Measurements from ENCODE around the gene AIRE.

AIRE gene

DNA sequence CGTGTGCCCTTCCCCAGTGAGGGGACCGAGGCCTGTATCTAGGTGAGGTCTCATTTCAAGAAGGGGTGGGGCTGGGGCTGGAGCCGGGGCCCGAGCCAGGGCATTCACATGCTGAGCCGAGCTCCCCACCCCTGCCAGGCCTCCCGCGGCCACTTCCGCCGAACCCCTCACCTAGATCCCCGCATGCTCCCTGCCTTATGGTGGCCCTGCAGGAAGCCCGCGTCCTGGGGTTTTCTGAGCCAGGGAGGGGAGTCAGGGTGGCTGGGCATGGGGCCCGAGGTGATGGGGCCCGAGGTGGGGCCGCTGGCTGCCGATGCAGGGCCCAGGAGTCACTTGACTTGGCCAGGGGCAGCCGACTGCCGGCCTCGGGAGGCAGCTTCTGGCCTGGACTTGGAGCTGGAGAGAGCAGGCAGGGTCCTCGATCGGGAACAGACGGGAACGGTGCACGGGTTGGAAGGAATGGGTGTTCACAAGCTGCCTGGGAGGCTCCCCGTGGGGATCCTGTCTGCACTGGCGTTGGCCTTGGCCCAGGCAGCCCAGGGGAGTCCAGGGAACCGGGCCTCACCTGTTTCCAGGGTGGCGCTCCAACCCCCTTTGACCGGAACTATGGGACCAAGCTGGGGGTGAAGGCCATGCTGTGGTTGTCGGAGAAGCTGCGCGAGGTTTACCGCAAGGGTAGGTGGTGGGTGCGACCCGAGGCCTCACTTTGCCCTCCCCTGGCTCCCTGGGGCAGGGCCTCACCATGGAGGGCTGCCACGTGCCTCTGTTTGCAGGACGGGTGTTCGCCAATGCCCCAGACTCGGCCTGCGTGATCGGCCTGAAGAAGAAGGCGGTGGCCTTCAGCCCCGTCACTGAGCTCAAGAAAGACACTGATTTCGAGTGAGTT, 40.0 kb downstream of the AIRE start:
- no peak for DNase-seq

DNA sequence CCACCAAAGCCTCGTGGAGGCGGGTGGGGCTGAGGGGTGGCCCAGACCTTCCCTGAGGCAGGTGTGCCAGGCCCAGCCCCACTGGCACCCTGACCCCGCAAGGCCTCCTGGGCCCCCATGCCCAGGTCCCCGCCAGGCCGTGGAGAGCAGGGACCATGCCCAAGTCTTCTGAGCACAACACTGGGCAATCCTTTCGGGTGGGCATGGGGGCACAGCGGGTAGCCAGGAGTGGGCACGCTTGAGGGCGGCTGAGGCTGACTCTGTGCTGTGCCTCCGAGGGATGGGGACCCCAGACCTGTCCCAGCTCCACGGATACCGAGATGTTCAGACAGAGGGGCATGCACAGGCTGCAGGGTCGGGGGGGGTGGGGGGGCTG, 40.6 kb downstream of the AIRE start:
- DNase-seq = no peak

DNA sequence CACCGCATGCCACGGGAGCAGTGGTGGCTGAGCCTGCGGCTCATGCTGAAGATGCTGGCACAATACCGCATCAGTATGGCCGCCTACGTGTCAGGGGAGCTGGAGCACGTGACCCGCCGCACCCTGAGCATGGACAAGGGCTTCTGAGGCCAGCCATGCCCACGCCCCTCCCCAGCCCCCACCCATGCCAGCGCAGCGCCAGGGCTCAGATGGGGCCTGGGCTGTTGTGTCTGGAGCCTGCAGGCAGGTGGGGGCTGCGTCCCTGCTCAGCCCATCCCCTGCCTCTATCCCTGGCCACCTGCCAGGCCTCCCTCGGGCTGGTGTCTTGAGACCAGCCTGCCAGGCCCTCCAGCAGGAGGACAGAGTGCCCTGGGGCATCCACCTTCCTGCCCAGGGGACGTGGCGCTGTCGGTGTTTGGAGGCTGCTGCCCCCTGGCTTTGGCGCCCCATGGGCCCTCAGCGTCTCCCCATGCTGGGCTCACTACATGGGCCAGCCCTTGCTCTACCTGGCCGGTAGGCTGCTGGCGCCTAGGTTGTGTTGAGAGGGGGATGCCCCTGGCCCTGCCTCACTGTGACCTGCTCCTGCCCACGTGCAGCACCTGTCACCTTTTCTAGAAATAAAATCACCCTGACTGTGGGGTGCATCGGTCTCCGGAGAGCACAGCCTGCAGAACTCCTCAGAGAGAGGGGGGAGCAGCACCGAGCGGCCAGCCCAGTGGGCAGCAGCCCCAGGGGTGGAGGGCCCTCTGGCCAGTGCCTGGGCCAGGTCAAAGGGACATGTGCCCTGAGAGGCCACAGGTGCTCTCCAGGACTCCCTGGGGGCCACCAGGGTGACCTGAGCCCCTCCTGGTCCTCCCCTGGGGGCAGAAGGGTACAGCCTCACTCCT, 41.3 kb downstream of the AIRE start:
- no peak for DNase-seq

DNA sequence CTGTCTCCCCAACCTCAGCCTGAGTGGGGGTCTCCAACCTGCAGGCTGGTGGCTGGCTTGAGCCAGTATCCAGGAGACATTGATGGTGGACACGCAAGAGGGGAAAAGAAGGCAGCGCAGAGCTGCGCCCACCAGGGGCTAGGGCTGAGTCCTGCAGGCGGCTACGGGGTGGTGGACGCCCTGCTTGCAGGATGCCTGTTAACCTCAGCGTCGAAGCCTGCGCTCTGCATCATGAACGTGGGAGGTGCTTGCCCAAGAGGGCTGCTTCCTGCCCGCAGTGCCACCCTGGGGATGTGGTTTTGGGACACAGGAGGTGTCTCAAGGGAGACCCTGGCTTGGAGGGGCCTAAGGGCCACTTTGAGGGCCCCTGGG, 41.9 kb downstream of the AIRE start:
- DNase-seq = no peak

DNA sequence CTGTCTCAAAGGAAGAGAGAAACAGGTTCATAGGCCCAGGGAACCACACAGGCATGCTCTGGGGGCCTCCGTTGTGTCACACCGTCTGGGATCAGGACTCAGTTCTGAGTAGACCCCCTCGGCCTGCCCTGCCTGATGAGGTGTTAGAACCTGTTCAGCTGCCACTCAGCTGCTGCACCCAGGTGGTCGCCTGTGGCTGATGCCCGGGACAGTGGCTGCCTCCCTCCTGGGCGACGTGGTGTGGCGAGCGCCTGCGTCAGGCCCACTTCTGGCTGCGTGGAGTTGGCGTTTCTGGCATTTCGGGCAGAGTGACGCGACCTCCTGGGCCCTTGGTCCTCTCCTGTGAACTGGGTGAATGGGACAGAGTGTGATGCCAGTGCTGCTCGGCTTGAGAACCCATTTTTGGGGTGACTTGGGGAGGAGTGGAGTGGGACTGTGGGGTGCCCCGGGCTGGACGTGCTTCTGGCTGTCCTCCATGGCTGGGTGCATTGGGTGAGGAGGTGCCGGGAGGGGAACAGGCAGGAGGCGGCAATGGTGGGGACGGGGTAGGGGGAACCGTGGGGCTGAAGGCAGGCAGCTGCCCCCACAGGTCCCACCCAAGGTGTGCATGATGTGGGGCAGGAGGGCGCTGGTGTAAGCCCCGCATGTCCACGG, 42.7 kb downstream of the AIRE start:
- no peak for DNase-seq

DNA sequence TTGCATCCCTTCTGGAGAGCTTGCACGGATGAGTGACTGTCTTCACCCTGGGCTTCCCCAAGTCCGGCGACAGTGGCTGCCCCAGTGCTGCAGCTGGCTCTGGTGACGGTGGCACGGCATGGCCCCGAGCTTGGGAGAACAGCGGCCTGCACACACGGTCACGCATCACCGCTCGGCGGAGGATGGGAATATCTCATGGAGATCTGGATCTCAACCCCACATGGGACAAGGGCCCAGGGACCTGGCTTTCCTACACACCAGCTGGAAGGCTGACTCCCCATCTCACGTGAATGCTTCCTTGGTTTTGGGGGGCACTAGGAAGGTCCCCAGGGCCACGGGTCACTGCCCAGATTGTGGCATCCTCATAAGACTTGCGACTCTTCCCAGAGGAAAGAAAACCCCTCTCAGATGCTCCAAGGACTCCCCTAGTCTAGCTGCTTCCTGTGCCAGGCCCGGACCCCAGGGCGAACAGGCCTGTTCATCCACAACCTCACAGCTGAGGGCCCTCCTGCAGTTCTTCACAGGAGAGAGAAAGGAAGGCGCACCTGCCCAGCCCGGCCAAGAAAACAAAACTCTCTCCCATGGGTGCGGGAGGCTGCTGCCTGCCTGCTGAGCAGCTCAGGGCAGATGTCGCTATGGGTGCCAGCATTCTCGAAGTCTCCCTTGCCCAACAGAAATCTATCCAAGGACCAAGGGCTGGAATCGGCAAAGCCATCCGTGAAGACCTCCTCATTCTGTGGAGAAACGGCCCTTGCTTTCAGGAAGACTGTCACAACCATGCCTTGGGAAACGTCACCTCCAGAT, 43.6 kb downstream of the AIRE start:
- no peak for DNase-seq

DNA sequence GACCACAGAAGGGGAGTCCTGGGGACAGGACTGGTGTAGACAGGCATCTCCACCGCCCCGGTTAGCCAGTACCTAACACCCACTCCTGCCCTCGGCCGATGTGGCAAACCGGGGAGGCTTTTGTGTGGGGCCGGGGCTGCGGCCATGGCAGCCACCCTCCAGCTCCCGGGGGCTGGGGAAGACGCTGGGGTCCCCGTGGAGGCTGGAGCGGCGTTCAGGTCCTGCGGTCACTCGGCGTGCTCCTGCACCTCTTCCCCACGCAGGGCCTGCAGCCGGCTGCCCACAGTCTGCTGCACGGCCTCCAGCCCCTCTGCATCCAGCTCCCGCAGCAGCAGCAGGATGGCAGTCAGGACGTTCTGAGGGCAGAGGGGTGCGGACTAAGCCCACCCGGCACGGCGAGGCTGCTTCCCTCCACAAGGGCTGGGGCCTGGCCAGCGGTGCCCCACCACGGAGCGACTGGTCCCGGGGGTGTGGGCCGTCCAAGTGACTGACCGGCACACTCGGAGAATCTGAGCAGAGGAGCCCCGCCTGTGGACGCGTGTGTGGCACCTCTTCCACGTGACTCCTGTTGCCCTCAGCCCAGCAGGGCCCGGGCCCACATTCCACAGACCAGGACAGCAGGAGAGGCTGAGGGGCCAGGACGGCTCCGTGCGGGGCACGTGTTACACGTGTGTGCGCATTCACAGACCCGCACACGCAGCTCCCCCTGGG, 44.5 kb downstream of the AIRE start:
- no peak for DNase-seq

DNA sequence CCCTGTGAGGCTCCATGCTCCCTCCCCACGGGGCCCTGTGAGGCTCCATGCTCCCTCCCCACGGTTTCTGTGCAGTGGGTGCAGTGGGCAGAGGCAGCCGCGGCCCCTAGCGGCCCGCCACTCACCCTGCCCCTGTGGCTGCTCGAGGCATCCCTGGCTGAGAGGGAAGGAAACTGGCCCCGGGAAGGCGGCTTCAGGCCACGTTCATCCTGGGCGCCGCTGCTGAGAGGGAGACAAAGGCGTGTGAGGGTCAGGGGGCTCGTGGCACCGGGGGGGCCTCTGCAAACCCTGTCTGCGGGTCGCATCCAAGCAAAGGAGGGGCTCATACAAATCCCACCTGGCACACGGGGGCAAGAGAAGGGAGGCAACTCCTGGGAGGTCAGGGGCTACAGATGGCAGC, 45.0 kb downstream of the AIRE start:
- DNase-seq = no peak

DNA sequence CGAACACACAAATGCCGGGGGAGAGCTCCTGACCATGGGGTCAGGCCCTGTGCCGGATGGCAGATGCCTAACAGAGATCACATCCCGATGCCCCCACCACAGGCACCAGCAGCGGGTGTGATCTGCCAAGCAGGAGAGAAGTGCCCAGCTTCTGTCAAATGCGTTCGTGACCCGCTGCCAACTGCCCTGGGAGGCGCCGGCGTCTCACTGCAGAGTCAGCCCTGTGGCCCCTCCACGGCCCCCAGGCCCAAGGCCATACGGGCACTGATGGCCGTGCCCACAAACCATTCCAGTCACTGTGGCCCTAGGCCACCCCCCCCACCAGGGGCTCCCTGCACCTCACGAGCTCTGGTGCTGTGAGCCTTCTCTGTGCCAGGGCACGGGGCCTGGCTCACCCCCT, 45.5 kb downstream of the AIRE start:
- DNase-seq = no peak

DNA sequence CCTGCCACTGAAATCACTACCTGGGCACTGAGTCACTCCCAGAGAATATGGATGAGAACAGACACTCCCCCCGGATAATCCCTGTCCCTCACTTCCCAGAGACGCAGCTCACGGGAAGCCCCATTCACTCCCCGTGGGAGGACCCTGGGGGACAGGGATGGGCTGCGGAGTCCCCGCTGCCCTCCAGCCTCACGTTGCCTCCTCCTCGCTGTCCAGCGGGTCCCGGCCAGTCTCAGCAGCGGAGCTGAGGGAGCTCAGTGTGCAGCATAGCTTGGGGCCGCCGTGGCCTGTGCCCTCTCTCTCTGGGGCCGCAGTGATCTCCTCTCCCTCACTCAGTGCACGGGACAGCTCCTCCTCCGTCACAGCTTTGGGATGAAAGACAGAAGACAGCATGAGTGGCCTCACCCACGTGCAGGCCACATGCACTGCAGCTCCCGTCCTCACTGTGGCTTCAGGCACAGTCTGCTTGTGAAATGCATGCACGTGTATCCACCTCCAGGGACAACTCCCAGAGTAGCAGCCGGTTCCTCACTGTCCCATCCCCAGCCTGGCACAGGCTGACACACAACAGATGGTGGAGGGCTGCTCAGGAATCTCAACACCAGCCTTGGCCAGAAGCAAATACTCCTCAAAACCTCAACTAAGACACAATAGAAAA, 46.1 kb downstream of the AIRE start:
- DNase-seq = no peak

DNA sequence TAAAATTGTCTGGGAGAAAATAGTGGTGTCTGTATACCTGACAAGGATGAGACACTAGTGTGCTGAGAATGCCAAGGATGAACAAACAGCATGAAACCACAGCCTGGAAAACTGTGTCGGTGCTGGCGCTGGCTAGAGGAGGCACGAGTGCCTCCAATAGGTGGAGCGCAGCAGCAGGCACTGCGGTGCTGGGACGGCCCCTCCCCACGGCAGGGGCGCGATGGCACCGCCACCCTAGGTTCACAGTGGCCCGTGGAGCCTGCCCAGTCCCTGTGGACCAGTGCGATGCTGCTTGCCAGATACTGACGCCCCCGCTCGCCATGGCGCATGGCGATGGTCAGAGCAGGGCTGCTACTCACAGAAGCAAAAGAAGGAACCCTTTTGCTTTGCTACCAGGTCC, 46.7 kb downstream of the AIRE start:
- no peak for DNase-seq

DNA sequence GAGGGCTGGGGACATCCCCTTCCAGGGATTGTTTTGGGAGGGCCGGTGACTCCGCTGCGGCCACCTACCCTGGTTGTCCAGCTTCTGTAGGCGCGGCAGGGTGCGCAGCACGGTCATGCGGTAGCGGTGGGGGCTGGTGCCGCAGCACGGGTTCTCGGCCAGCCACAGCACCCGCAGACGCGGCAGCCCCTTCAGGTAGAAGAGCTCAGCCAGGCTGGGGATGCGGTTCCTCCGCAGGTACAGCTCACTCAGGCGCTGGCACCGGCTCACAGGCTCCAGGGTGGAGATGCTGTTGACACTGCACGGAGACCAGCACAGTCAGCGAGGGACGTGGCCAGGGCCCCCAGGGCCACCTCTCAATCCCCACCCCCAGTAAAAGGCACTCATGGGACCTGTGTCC, 47.3 kb downstream of the AIRE start:
- no peak for DNase-seq

DNA sequence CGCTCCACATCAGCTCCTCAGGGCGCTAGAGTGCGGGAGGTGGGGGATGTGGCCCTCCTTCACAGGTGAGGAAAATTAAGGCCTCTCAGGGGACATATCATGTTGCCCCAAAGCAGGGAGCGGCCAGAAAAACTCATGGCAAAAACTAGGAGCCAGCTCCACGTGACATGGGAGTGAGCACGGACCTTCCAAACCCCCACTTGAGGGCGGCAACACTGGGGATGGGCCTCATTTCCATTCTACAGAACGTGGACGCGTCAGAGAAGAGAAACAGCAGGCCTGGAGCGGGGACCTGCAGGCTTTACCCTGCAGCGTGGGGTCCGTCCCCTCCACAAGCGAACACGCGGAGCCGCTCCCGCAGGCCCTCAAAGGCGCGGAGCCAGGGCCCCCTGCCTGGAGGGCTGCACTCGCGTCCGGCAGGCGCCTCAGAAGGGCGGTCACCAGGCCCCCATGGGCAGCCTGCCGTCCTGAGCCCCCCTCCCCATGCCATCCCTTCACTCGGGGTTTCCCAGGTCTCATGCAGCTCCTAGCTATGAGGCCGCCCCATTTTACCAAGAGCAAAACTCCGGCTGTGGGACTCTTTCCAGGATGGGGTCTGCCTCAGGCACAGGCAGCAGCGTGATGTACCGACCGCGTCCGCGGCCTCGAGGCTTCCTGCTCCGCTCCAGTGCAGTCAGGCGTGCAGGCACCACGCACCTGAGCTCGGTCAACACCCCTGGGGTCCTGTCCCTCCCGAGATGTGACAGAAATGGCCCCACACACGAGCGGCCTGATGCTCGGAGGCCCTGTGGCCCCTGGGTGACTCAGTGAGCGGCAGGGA, 48.0 kb downstream of the AIRE start:
- no peak for DNase-seq

DNA sequence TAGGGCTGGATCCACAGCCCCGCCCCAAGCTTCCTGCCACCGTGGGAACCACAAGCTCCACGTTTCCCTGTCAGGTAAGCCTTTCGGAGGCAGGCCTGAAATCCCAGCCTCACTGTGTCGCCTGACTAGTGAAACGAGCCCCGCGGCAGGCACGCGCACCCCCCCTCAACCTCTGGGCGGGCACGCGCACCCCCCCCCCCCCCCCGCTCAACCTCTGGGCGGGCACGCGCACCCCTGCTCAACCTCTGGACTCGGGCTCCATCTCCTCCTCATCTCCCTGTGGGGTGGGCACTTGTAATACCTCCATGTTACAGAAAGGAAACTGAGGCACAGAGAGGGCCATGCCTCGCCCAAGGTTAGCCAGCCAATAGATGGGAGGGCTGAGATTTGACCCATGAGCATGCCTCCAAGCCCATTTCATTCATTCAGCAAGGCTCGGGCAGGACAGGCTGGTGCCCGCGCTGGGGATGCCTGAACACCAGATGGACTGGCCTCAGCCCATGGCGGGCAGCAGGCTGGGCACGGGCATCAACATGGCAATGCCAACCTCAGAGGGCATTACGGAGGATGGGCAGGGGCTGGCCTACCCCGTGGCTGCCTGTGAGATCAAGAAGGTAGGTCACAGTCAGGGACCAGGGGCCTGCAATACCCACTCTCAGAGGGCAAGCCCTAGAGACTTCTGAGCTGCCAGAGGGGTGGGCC, 48.8 kb downstream of the AIRE start:
- DNase-seq = no peak

DNA sequence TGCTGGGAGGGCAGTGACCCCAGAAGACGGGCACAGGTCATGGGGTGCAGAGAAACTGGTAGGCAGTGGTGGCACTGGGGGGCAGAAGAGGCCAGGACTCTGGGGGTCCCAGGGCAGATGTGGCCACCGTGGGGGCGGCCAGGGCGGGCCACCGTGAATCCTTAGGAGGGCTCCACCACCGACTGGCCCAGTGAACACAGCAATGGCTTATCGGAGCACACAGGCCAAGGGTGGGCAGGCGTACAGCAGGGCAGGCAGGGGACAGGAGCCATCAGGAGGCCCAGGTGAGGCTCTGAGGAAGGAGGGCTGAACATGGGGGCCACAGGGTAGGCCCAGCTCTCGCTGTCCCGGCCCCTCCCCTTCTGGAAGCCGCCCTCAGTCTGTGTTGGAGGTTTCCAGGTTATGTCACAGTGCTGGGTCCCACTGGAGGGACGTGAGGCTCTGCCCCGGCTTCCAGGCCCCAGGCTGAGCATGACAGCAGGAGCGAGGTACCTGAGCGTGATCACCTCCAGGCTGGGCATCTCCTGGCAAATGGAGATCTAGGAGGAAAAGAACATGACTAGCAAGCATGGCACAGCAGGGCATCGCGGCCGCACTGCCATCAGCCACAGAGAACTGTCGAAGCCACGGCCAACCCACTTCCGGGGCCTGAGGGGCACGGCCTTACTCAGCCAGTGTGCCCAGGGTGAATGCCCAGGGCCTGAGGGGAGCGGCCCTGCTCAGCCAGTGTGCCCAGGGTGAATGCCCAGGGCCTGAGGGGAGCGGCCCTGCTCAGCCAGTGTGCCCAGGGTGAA, 49.8 kb downstream of the AIRE start:
- no peak for DNase-seq

DNA sequence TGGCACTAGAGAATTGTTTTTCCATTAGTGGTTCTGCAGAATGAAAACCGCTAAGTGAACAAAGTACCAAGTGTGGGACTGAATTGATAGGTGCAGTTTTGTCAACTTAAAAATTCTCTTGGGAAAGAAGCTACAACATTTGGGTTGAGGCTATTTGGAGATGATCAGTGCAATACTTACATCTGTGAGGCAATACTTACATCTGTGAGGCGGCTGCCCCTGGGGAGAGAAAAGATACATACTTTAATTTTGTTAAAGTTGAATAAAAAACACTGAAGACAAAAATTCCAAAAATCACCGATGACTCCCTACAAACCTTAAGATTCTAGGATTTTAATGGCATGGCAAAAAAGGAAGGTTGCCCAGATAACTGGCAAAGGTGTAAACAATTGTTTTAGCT, 51.8 kb downstream of the AIRE start:
- no peak for DNase-seq

DNA sequence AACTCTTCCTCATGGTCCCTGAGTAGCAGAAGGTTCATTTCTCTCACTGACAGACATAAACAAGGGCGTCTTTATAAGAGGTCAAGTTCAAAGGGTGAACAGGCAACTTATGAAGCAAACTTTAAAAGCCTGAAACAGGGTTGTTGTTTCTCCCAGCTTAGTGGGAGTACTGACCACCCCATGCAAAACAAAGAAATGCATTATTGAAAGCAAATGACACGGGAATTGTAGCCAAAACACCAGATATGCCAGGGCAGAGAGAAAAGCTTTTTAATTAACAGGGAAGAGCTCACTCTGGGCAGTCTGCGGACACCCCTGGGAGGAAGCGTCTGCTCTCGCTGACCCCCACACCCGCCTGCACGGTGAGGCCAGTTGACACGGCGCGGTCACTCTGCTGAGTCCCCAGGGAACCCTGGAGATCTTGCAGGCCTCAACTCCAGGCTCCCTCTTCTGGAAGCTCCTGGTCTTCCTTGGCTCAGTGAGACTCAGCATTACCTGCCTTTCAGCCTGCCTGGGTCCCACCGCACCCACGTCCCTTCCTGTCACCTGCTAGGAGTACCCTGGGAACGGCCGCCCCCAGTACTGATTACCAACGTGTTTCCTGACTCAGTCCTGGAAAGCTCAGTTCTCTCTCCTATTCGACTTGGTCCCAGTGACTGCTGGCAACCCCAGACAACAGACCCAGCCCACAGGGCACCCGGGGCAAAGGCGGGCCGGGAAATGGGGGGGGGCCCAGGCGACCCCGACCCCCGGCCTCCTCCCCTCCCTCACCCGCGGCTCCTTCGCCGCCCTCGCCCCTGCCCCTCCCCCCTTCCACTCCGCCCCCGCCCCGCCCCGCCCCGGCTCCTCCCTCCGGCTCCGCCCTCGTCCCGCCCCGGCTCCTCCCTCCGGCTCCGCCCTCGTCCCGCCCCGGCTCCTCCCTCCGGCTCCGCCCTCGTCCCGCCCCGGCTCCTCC, 52.5 kb downstream of the AIRE start:
- peak; percentile 35 for DNase-seq
